Measurements from ENCODE around the gene SYT1.

DNA sequence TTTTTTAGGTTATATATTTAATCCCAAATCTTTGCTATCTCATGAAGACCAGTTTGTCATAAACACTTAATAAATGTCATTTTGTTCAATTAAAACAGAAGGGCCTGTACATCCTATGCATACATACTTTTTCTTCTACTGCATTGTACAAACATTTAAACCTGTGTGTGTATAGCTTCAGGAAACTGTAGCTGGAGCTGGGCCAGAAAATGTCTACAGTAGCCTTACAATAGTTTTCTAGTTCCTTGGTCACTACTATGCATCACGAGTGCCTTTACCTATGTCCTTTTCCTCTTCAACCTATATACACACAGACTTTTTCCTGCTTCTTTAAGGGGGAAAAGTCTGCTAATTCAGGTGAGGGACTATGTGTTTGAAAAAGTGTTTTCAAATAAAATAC lies 523.4 kb downstream of the SYT1 start:
- no peak for TF ChIP-seq SP1 (IDR thresholded peaks at IDR 0.05)
- no peak for TF ChIP-seq FOXK2 (IDR thresholded peaks at IDR 0.05)
- TF ChIP-seq TARDBP (IDR thresholded peaks at IDR 0.05) = no peak
- TF ChIP-seq ARNT (IDR thresholded peaks at IDR 0.05) = no peak
- TF ChIP-seq, protein P1, sequence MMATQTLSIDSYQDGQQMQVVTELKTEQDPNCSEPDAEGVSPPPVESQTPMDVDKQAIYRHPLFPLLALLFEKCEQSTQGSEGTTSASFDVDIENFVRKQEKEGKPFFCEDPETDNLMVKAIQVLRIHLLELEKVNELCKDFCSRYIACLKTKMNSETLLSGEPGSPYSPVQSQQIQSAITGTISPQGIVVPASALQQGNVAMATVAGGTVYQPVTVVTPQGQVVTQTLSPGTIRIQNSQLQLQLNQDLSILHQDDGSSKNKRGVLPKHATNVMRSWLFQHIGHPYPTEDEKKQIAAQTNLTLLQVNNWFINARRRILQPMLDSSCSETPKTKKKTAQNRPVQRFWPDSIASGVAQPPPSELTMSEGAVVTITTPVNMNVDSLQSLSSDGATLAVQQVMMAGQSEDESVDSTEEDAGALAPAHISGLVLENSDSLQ (IDR thresholded peaks at IDR 0.05) = no peak
- no peak for TF ChIP-seq SUZ12 (IDR thresholded peaks at IDR 0.05)
- no peak for TF ChIP-seq FOXA1 (IDR thresholded peaks at IDR 0.05)
- no peak for TF ChIP-seq FOXM1 (IDR thresholded peaks at IDR 0.05; ENCODE audit: borderline replicate concordance)
- no peak for TF ChIP-seq HDGF (IDR thresholded peaks at IDR 0.05; ENCODE audit: borderline replicate concordance)
- no peak for TF ChIP-seq ELF4 (IDR thresholded peaks at IDR 0.05)
- no peak for TF ChIP-seq BHLHE40 (IDR thresholded peaks at IDR 0.05; ENCODE audit: borderline replicate concordance)
